Measurements from ENCODE around the gene BRD4. TPM values are rescaled to one million over a fixed set of nuclear protein-coding genes. Genes with fewer than 3 reads are reported as not detected.

The BRD4 gene
- total and polyA plus RNA-seq, 8 donors, result 51.1 to 89.6 (median 56.6) TPM

- Histone ChIP-seq H3K9me3 (no peaks in the 10 kb centered on the region), H3K27ac (peak overlapping the region in 1 of 2 donors; percentile 16), H3K27me3 (no peaks in the 10 kb centered on the region), H3K4me1 (peaks cover 15 to 30% of the 10 kb centered on the region in 2 donors), H3K4me3 (no peak overlapping the region), H3K36me3 (peaks cover 0 to 97% of the 10 kb centered on the region in 2 donors)
- intact Hi-C loops (cut with DNase I), result no loop called here
- TF ChIP-seq CTCF (IDR thresholded peaks at IDR 0.05), result no peak
- ATAC-seq (no peak), DNase-seq (no peak)
These were observed 86.8 kb downstream of the BRD4 start for GRCh38 chr19:15245370-15246197.

GRCh38 chr19:15244808-15245207, 87.5 kb downstream of the BRD4 start:
- no peaks in the 10 kb centered on the region for H3K9me3 ChIP-seq
- no peak overlapping the region for H3K27ac ChIP-seq
- DNase-seq, result no peak
- H3K27me3 ChIP-seq, result no peaks in the 10 kb centered on the region
- no peak overlapping the region for H3K4me3 ChIP-seq
- no peak for ATAC-seq
- H3K36me3 ChIP-seq, result peaks cover 0 to 97% of the 10 kb centered on the region in 2 donors
- H3K4me1 ChIP-seq, result peaks cover 8 to 25% of the 10 kb centered on the region in 2 donors
- intact Hi-C loops (cut with DNase I), result no loop called here
- no peak for TF ChIP-seq CTCF (IDR thresholded peaks at IDR 0.05)

GRCh38 chr19:15244106-15244803, 88.1 kb downstream of the BRD4 start:
- no peak for TF ChIP-seq CTCF (IDR thresholded peaks at IDR 0.05)
- no peak for DNase-seq
- H3K4me1 ChIP-seq, result peaks cover 3 to 20% of the 10 kb centered on the region in 2 donors
- no peak overlapping the region for H3K4me3 ChIP-seq
- peaks cover 0 to 97% of the 10 kb centered on the region in 2 donors for H3K36me3 ChIP-seq
- ATAC-seq, result no peak
- no peaks in the 10 kb centered on the region for H3K27me3 ChIP-seq
- intact Hi-C loops (cut with DNase I), result no loop called here
- no peaks in the 10 kb centered on the region for H3K9me3 ChIP-seq
- no peak overlapping the region for H3K27ac ChIP-seq

- no peak for DNase-seq
- ATAC-seq, result no peak
- no peak for TF ChIP-seq CTCF (IDR thresholded peaks at IDR 0.05)
- H3K36me3 ChIP-seq, result peaks cover 0 to 97% of the 10 kb centered on the region in 2 donors
- H3K27ac ChIP-seq, result no peak overlapping the region
- H3K4me3 ChIP-seq, result no peak overlapping the region
- intact Hi-C loops (cut with DNase I), result no loop called here
- H3K9me3 ChIP-seq, result no peaks in the 10 kb centered on the region
- peaks cover 0 to 12% of the 10 kb centered on the region in 2 donors for H3K4me1 ChIP-seq
- no peaks in the 10 kb centered on the region for H3K27me3 ChIP-seq
These were observed 88.9 kb downstream of the BRD4 start for GRCh38 chr19:15243236-15243957.
